Neural cell (in vitro differentiated cells): Measurements from ENCODE around the gene ASPM.

Experiments
- CTCF ChIP-seq: fragments of 450-650 bp; IDR thresholded peaks from 2 replicates; pipeline ENCODE4 v1.5.1; 2014; ENCODE audit warnings: antibody characterized with exemption, mild to moderate bottlenecking, moderate library complexity; ENCODE audit not compliant: poor library complexity, severe bottlenecking
- EP300 ChIP-seq: fragments of 450-650 bp; conservative IDR thresholded peaks from 2 replicates; pipeline ENCODE4 v1.6.1; 2014; ENCODE audit warnings: antibody characterized with exemption, mild to moderate bottlenecking, moderate library complexity; ENCODE audit not compliant: poor library complexity, severe bottlenecking
- POLR2AphosphoS5 ChIP-seq: IDR thresholded peaks from 2 replicates; pipeline ENCODE4 v1.6.1; 2012

- TF ChIP-seq POLR2AphosphoS5 (no peak), CTCF (no peak), EP300 (no peak)
Observed at GRCh38 chr1:197139169-197139568, 7.3 kb downstream of the ASPM start.
